RWPE2 (cell line): Measurements from ENCODE around the gene MCCD1.

Experiments used
- ATAC-seq: fragments of 200-7000 bp; cut with Tn5 transposase; 3 replicates; pipeline ENCODE4 v1.9.1; 2021; ENCODE audit warnings: low read depth
- DNase-seq: peaks from one replicate; pipeline ENCODE4 v3.0.0-alpha.2; 2020; ENCODE audit warnings: low spot score
- H3K27ac ChIP-seq: fragments of 450-650 bp; 2 replicates; pipeline ENCODE4 v1.5.1; 2017; ENCODE audit warnings: mild to moderate bottlenecking; ENCODE audit not compliant: poor library complexity, severe bottlenecking
- H3K27me3 ChIP-seq: fragments of 250-450 bp; sonication (Bioruptor Pico); 2 replicates; pipeline ENCODE4 v1.5.1; 2021; ENCODE audit warnings: mild to moderate bottlenecking, moderate library complexity; ENCODE audit not compliant: insufficient read depth, poor library complexity, severe bottlenecking
- H3K36me3 ChIP-seq: fragments of 250-450 bp; sonication (Bioruptor Pico); 2 replicates; pipeline ENCODE4 v1.5.1; 2020; ENCODE audit warnings: low read depth, mild to moderate bottlenecking, moderate library complexity
- H3K4me1 ChIP-seq: fragments of 250-450 bp; sonication (Bioruptor Pico); 2 replicates; pipeline ENCODE4 v1.5.1; 2021; ENCODE audit warnings: mild to moderate bottlenecking, moderate library complexity; ENCODE audit not compliant: insufficient read depth, poor library complexity, severe bottlenecking
- H3K4me3 ChIP-seq: fragments of 250-450 bp; sonication (Bioruptor Pico); 2 replicates; pipeline ENCODE4 v1.5.1; 2021; ENCODE audit warnings: mild to moderate bottlenecking, moderate library complexity; ENCODE audit not compliant: severe bottlenecking
- H3K9me3 ChIP-seq: fragments of 250-450 bp; sonication (Bioruptor Pico); 2 replicates; pipeline ENCODE4 v1.5.1; 2021; ENCODE audit warnings: mild to moderate bottlenecking, moderate library complexity; ENCODE audit not compliant: severe bottlenecking
- CTCF ChIP-seq: fragments of 450-650 bp; IDR thresholded peaks from one replicate; pipeline ENCODE4 v1.5.1; 2017; ENCODE audit warnings: mild to moderate bottlenecking, moderate library complexity; ENCODE audit not compliant: poor library complexity, severe bottlenecking

MCCD1 gene

GRCh38 chr6:31528821-31529328 is at the start of gene MCCD1:
TSS of gene MCCD1 (plus strand) at chr6:31528962. CDS start at chr6:31529015, 53 bp downstream.
- Histone ChIP-seq H3K36me3 (peaks cover 39% of the 10 kb centered on the region), H3K27ac (no peak within 1 kb of the TSS), H3K4me3 (no peak within 1 kb of the TSS), H3K9me3 (no peaks in the 10 kb centered on the region), H3K27me3 (no peaks in the 10 kb centered on the region), H3K4me1 (no peaks in the 10 kb centered on the region)
- no peak for TF ChIP-seq CTCF
- DNase-seq (no peak), ATAC-seq (peak; percentile 13)

GRCh38 chr6:31479151-31479932 is 49.4 kb upstream of the MCCD1 start:
- no peaks in the 10 kb centered on the region for H3K4me1 ChIP-seq
- H3K27ac ChIP-seq = no peak overlapping the region
- TF ChIP-seq CTCF = no peak
- no peaks in the 10 kb centered on the region for H3K36me3 ChIP-seq
- no peaks in the 10 kb centered on the region for H3K9me3 ChIP-seq
- DNase-seq (no peak), ATAC-seq (no peak)
- no peak overlapping the region for H3K4me3 ChIP-seq
- no peaks in the 10 kb centered on the region for H3K27me3 ChIP-seq

GRCh38 chr6:31479933-31480535 is 48.7 kb upstream of the MCCD1 start:
- no peak overlapping the region for H3K4me3 ChIP-seq
- no peaks in the 10 kb centered on the region for H3K27me3 ChIP-seq
- no peak for TF ChIP-seq CTCF
- no peaks in the 10 kb centered on the region for H3K36me3 ChIP-seq
- no peaks in the 10 kb centered on the region for H3K4me1 ChIP-seq
- ATAC-seq = no peak
- no peaks in the 10 kb centered on the region for H3K9me3 ChIP-seq
- no peak for DNase-seq
- no peak overlapping the region for H3K27ac ChIP-seq

- Histone ChIP-seq H3K4me3 (no peak overlapping the region), H3K36me3 (no peaks in the 10 kb centered on the region), H3K4me1 (no peaks in the 10 kb centered on the region), H3K27ac (no peak overlapping the region), H3K9me3 (no peaks in the 10 kb centered on the region), H3K27me3 (no peaks in the 10 kb centered on the region)
- TF ChIP-seq CTCF = no peak
- no peak for ATAC-seq
- no peak for DNase-seq
Observed at GRCh38 chr6:31480574-31480973, 48.2 kb upstream of the MCCD1 start.

- no peak overlapping the region for H3K27ac ChIP-seq
- no peaks in the 10 kb centered on the region for H3K36me3 ChIP-seq
- no peaks in the 10 kb centered on the region for H3K4me1 ChIP-seq
- H3K4me3 ChIP-seq = no peak overlapping the region
- ATAC-seq = no peak
- TF ChIP-seq CTCF = no peak
- no peak for DNase-seq
- no peaks in the 10 kb centered on the region for H3K9me3 ChIP-seq
- H3K27me3 ChIP-seq = no peaks in the 10 kb centered on the region
Observed at GRCh38 chr6:31483392-31483791, 45.4 kb upstream of the MCCD1 start.
